ENCODE measurements around the gene TRAPPC5. TPM values are rescaled to one million over a fixed set of nuclear protein-coding genes. Genes with fewer than 3 reads are reported as not detected.

Gene TRAPPC5
- total and polyA plus RNA-seq, 10 of the 15 experiments (the other 5 are each of a cell fraction or from before 2014, with no cell fraction given) = 4.2 to 210 (median 89.1) TPM

DNA sequence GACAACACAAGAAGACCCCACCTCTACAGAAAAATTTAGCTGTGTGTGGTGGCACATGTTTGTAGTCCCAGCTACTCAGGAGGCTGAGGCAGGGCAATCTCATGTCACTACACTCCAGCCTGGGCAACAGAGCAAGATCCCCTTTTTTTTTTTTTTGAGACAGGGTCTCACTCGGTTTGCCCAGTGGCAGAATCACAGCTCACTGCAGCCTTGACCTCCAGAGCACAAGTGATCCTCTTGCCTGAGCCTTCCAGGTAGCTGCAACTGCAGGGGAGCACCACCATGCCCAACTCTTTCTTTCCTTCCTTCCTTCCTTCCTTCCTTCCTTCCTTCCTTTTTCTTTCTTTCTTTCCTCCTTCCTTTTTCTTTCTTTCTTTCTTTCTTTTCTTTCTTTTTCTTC lies 55.5 kb downstream of the TRAPPC5 start (continued):
- TF ChIP-seq, protein P1, sequence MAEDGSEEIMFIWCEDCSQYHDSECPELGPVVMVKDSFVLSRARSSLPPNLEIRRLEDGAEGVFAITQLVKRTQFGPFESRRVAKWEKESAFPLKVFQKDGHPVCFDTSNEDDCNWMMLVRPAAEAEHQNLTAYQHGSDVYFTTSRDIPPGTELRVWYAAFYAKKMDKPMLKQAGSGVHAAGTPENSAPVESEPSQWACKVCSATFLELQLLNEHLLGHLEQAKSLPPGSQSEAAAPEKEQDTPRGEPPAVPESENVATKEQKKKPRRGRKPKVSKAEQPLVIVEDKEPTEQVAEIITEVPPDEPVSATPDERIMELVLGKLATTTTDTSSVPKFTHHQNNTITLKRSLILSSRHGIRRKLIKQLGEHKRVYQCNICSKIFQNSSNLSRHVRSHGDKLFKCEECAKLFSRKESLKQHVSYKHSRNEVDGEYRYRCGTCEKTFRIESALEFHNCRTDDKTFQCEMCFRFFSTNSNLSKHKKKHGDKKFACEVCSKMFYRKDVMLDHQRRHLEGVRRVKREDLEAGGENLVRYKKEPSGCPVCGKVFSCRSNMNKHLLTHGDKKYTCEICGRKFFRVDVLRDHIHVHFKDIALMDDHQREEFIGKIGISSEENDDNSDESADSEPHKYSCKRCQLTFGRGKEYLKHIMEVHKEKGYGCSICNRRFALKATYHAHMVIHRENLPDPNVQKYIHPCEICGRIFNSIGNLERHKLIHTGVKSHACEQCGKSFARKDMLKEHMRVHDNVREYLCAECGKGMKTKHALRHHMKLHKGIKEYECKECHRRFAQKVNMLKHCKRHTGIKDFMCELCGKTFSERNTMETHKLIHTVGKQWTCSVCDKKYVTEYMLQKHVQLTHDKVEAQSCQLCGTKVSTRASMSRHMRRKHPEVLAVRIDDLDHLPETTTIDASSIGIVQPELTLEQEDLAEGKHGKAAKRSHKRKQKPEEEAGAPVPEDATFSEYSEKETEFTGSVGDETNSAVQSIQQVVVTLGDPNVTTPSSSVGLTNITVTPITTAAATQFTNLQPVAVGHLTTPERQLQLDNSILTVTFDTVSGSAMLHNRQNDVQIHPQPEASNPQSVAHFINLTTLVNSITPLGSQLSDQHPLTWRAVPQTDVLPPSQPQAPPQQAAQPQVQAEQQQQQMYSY (CRISPR knock-in tag; IDR thresholded peaks at IDR 0.05) = no peak

DNA sequence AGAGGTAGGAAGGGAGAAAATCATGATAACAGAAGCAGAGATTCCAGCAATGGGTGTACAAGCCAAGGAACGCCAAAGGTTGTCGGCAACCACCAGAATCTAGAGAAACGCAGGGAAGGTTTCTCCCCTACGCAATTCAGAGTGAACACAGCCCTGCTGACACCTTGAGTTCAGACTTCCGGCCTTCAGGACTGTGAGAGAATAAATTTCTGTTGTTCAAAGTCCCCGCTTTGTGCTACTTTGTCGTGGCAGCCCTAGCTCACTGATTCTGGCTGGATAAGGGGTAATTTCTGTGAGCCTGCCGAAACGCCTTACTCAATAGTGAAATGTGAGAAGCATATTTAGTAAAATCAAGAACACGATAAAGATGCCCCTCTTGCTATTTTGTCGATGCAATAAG lies 56.6 kb downstream of the TRAPPC5 start:
- H3K4me1 ChIP-seq (ENCODE audit: control insufficient read depth, insufficient read depth, low read length) = no peaks in the 10 kb centered on the region
- H3K9ac ChIP-seq (ENCODE audit: control insufficient read depth, insufficient read depth, low read length) = no peak overlapping the region
- no peaks in the 10 kb centered on the region for H3K9me3 ChIP-seq (replicated peaks; ENCODE audit: control insufficient read depth, insufficient read depth, low read length)
- H3K27me3 ChIP-seq (replicated peaks in 1 of 2; ENCODE audit: control insufficient read depth in 2 of 2, insufficient read depth in 2 of 2, low read length in 1 of 2) = no peaks in the 10 kb centered on the region
- in situ Hi-C loops (cut with MboI) = no loop called here
- H2AFZ ChIP-seq (ENCODE audit: control insufficient read depth, low read depth, low read length) = no peak overlapping the region
- H4K20me1 ChIP-seq (ENCODE audit: control insufficient read depth, insufficient read depth) = no peaks in the 10 kb centered on the region
- ChIA-PET RAD21 (ENCODE audit: unreplicated experiment) (interaction anchor here (0.9 kb wide), 1 partner anchor 15 kb away, joined by 3 read pairs; no protein-coding TSS in a partner anchor), CTCF (no interaction called here), SMC1A (ENCODE audit: uncharacterized antibody, unreplicated experiment) (no interaction called here), POLR2A (no interaction called here)
- no TSS peak for BruUV-seq (replicated peaks)
- FAIRE-seq = no peak
- intact Hi-C loops (cut with micrococcal nuclease; ENCODE audit: unreplicated experiment) = no loop called here
- H3K36me3 ChIP-seq (ENCODE audit: control insufficient read depth in 2 of 2, insufficient read depth in 2 of 2, low read length in 1 of 2) = no peaks in the 10 kb centered on the region
- H3K79me2 ChIP-seq (ENCODE audit: control insufficient read depth, insufficient read depth, low read length) = no peaks in the 10 kb centered on the region
- H3K4me2 ChIP-seq (ENCODE audit: control insufficient read depth, insufficient read depth) = no peak overlapping the region
- H3K4me3 ChIP-seq = no peak overlapping the region
- WGBS (ENCODE audit: insufficient coverage, insufficient replicate concordance, low lambda C conversion rate, missing lambda C conversion rate) = 75% methylated on average over 11 of the region's 11 CpGs
- no peak for DNase-seq (ENCODE audit: low read depth, low spot score)
- no peak for TF ChIP-seq SRF (IDR thresholded peaks at IDR 0.05; ENCODE audit: low read depth in 2 of 2, low read length in 2 of 2)
- TF ChIP-seq NFIC (IDR thresholded peaks at IDR 0.05; ENCODE audit: low read depth, low read length) = no peak
- TF ChIP-seq MTA2 (IDR thresholded peaks at IDR 0.05; ENCODE audit: low read depth) = no peak
- no peak for TF ChIP-seq BHLHE40 (IDR thresholded peaks at IDR 0.05; ENCODE audit: borderline replicate concordance in 1 of 2, low read depth in 2 of 2, low read length in 1 of 2)
- no peak for TF ChIP-seq NRF1 (conservative IDR thresholded peaks at IDR 0.05; ENCODE audit: low read depth, low read length)
- no peak for TF ChIP-seq HDAC6 (IDR thresholded peaks at IDR 0.05; ENCODE audit: unreplicated experiment)
- no peak for TF ChIP-seq SPI1 (IDR thresholded peaks at IDR 0.05; ENCODE audit: borderline replicate concordance, insufficient read depth, low read depth, low read length)
- no peak for TF ChIP-seq NFXL1 (IDR thresholded peaks at IDR 0.05; ENCODE audit: borderline replicate concordance)
- no peak for TF ChIP-seq PML (IDR thresholded peaks at IDR 0.05; ENCODE audit: low read length)
- TF ChIP-seq RELA (IDR thresholded peaks at IDR 0.05; ENCODE audit: borderline replicate concordance, partially characterized antibody) = no peak
- TF ChIP-seq, protein P2, sequence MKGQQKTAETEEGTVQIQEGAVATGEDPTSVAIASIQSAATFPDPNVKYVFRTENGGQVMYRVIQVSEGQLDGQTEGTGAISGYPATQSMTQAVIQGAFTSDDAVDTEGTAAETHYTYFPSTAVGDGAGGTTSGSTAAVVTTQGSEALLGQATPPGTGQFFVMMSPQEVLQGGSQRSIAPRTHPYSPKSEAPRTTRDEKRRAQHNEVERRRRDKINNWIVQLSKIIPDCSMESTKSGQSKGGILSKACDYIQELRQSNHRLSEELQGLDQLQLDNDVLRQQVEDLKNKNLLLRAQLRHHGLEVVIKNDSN (IDR thresholded peaks at IDR 0.05; ENCODE audit: borderline replicate concordance, extremely low read length, insufficient read depth, low read depth, low read length) = no peak
- no peak for TF ChIP-seq BRCA1 (IDR thresholded peaks at IDR 0.05; ENCODE audit: low read depth, low read length)
- TF ChIP-seq, protein P3, sequence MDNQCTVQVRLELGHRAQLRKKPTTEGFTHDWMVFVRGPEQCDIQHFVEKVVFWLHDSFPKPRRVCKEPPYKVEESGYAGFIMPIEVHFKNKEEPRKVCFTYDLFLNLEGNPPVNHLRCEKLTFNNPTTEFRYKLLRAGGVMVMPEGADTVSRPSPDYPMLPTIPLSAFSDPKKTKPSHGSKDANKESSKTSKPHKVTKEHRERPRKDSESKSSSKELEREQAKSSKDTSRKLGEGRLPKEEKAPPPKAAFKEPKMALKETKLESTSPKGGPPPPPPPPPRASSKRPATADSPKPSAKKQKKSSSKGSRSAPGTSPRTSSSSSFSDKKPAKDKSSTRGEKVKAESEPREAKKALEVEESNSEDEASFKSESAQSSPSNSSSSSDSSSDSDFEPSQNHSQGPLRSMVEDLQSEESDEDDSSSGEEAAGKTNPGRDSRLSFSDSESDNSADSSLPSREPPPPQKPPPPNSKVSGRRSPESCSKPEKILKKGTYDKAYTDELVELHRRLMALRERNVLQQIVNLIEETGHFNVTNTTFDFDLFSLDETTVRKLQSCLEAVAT (IDR thresholded peaks at IDR 0.05) = no peak
- no peak for TF ChIP-seq ZNF217 (IDR thresholded peaks at IDR 0.05)
- TF ChIP-seq MTA3 (IDR thresholded peaks at IDR 0.05; ENCODE audit: borderline replicate concordance, low read length) = no peak
- no peak for TF ChIP-seq MYC (IDR thresholded peaks at IDR 0.05; ENCODE audit: insufficient read depth, insufficient read length, insufficient replicate concordance, low read length, severe bottlenecking)
- TF ChIP-seq SUZ12 (IDR thresholded peaks at IDR 0.05; ENCODE audit: unreplicated experiment) = no peak
- no peak overlapping the region for H3K27ac ChIP-seq (ENCODE audit: control insufficient read depth, insufficient read depth)
- no peak for ATAC-seq

Measured in GM12878 (cell line).